Measurements from ENCODE around the gene SUMO1. TPM values are rescaled to one million over a fixed set of nuclear protein-coding genes. Genes with fewer than 3 reads are reported as not detected.
A peak's percentile ranks its signal among the peaks of the same experiment; 100 is the strongest.

Gene SUMO1
- total RNA-seq, 1 experiment from 2014 or later, result 164 TPM

GRCh38 chr2:202185156-202185555, 53.2 kb downstream of the SUMO1 start:
- H3K9me3 Mint-ChIP-seq (ENCODE audit: low read depth, unreplicated experiment), result no peaks in the 10 kb centered on the region
- H3K27ac Mint-ChIP-seq (ENCODE audit: unreplicated experiment), result peak overlapping the region; percentile 54
- DNase-seq, result no peak
- H3K27me3 Mint-ChIP-seq (ENCODE audit: unreplicated experiment), result no peaks in the 10 kb centered on the region
- H3K4me3 Mint-ChIP-seq (ENCODE audit: low read depth, unreplicated experiment), result no peak overlapping the region
- no peak for TF ChIP-seq CTCF (IDR thresholded peaks at IDR 0.05; ENCODE audit: unreplicated experiment)
- intact Hi-C loops (cut with micrococcal nuclease; ENCODE audit: unreplicated experiment), result loop anchor here (5.0 kb wide), 1 partner anchor 82 kb away; the partner anchor contains the start of gene NOP58
- no TSS peak for BruUV-seq (replicated peaks)
- CTCF ChIA-PET, result interaction anchor here (0.6 kb wide), 1 partner anchor 70 kb away, joined by 3 read pairs; no protein-coding TSS in a partner anchor
- peaks cover 38% of the 10 kb centered on the region for H3K4me1 Mint-ChIP-seq (ENCODE audit: low read depth, unreplicated experiment)
- H3K36me3 Mint-ChIP-seq (ENCODE audit: insufficient read depth, unreplicated experiment), result peaks cover 8% of the 10 kb centered on the region

- Mint-ChIP-seq H3K4me1 (ENCODE audit: low read depth, unreplicated experiment) (peaks cover 38% of the 10 kb centered on the region), H3K36me3 (ENCODE audit: insufficient read depth, unreplicated experiment) (peaks cover 8% of the 10 kb centered on the region), H3K9me3 (ENCODE audit: low read depth, unreplicated experiment) (no peaks in the 10 kb centered on the region), H3K4me3 (ENCODE audit: low read depth, unreplicated experiment) (no peak overlapping the region), H3K27ac (ENCODE audit: unreplicated experiment) (no peak overlapping the region), H3K27me3 (ENCODE audit: unreplicated experiment) (no peaks in the 10 kb centered on the region)
- TF ChIP-seq CTCF (IDR thresholded peaks at IDR 0.05; ENCODE audit: unreplicated experiment), result no peak
- no peak for DNase-seq
- no TSS peak for BruUV-seq (replicated peaks)
- intact Hi-C loops (cut with micrococcal nuclease; ENCODE audit: unreplicated experiment), result no loop called here
- CTCF ChIA-PET, result no interaction called here
Observed at GRCh38 chr2:202184557-202184956, 53.8 kb downstream of the SUMO1 start.

GRCh38 chr2:202178346-202178958, 59.9 kb downstream of the SUMO1 start:
- CTCF ChIA-PET, result interaction anchor here (0.6 to 1.3 kb wide), 3 partner anchors 106 to 318 kb away, joined by 3 to 4 read pairs (median 3); no protein-coding TSS in a partner anchor
- Mint-ChIP-seq H3K36me3 (ENCODE audit: insufficient read depth, unreplicated experiment) (no peaks in the 10 kb centered on the region), H3K9me3 (ENCODE audit: low read depth, unreplicated experiment) (no peaks in the 10 kb centered on the region), H3K4me3 (ENCODE audit: low read depth, unreplicated experiment) (no peak overlapping the region), H3K4me1 (ENCODE audit: low read depth, unreplicated experiment) (peaks cover 15% of the 10 kb centered on the region), H3K27ac (ENCODE audit: unreplicated experiment) (no peak overlapping the region), H3K27me3 (ENCODE audit: unreplicated experiment) (no peaks in the 10 kb centered on the region)
- no TSS peak for BruUV-seq (replicated peaks)
- intact Hi-C loops (cut with micrococcal nuclease; ENCODE audit: unreplicated experiment), result loop anchor here (1.0 kb wide), 3 partner anchors 74 to 380 kb away; no protein-coding TSS in a partner anchor
- peak; percentile 72 for TF ChIP-seq CTCF (IDR thresholded peaks at IDR 0.05; ENCODE audit: unreplicated experiment)
- peak; percentile 67 for DNase-seq

GRCh38 chr2:202172439-202173211, 65.8 kb downstream of the SUMO1 start:
- H3K4me1 Mint-ChIP-seq (ENCODE audit: low read depth, unreplicated experiment), result peaks cover 13% of the 10 kb centered on the region
- H3K4me3 Mint-ChIP-seq (ENCODE audit: low read depth, unreplicated experiment), result no peak overlapping the region
- peak overlapping the region; percentile 67 for H3K27ac Mint-ChIP-seq (ENCODE audit: unreplicated experiment)
- TF ChIP-seq CTCF (IDR thresholded peaks at IDR 0.05; ENCODE audit: unreplicated experiment), result no peak
- DNase-seq, result peak; percentile 37
- BruUV-seq (replicated peaks), result no TSS peak
- no peaks in the 10 kb centered on the region for H3K9me3 Mint-ChIP-seq (ENCODE audit: low read depth, unreplicated experiment)
- intact Hi-C loops (cut with micrococcal nuclease; ENCODE audit: unreplicated experiment), result no loop called here
- H3K36me3 Mint-ChIP-seq (ENCODE audit: insufficient read depth, unreplicated experiment), result no peaks in the 10 kb centered on the region
- H3K27me3 Mint-ChIP-seq (ENCODE audit: unreplicated experiment), result no peaks in the 10 kb centered on the region
- CTCF ChIA-PET, result interaction anchor here (0.5 kb wide), 1 partner anchor 697 kb away, joined by 4 read pairs; no protein-coding TSS in a partner anchor
